ENCODE measurements around the gene PRKCA. TPM values are rescaled to one million over a fixed set of nuclear protein-coding genes. Genes with fewer than 3 reads are reported as not detected.

The PRKCA gene
- total RNA-seq, 1 donor from 2014 or later, result 5.6 TPM

DNA sequence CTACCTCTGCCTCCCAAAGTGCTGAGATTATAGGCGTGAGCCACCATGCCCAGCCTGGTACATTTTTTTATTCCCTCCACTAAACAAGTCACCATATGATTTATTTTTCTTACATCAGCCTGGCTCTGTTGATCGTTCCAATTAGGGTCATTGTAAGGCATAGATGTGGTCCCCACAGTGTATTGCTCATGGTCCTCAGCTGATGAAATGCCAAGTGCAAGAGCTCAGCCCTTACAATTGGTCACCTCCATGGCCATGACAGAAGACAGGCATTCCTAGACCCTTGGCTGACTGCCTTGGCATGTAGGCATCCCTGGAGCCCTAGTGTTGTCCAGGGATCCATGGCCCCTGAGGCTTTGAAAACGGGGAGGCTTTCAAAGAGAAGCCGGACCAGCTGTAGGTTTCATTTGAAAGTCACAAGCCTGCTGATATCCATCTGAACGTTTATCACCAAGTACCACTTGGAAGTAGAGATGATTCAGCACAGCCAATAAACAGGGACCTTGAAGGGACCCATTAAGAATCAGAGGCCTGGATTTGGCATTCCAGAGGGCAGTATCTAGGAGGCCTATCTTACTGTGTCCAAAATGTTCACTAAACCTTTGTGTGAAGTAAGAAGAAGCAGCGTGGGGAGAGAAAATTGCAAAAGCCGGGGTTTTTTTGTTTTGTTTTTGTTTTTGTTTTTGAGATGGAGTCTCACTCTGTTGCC lies 20.6 kb upstream of the PRKCA start:
- Histone ChIP-seq H3K4me1 (no peaks in the 10 kb centered on the region), H3K27me3 (ENCODE audit: low read depth) (no peaks in the 10 kb centered on the region), H3K36me3 (no peaks in the 10 kb centered on the region), H3K4me3 (no peak overlapping the region), H3K9me3 (replicated peaks) (no peaks in the 10 kb centered on the region), H3K27ac (replicated peaks) (no peak overlapping the region)
- intact Hi-C loops (cut with micrococcal nuclease), result no loop called here
- TF ChIP-seq, protein P1, sequence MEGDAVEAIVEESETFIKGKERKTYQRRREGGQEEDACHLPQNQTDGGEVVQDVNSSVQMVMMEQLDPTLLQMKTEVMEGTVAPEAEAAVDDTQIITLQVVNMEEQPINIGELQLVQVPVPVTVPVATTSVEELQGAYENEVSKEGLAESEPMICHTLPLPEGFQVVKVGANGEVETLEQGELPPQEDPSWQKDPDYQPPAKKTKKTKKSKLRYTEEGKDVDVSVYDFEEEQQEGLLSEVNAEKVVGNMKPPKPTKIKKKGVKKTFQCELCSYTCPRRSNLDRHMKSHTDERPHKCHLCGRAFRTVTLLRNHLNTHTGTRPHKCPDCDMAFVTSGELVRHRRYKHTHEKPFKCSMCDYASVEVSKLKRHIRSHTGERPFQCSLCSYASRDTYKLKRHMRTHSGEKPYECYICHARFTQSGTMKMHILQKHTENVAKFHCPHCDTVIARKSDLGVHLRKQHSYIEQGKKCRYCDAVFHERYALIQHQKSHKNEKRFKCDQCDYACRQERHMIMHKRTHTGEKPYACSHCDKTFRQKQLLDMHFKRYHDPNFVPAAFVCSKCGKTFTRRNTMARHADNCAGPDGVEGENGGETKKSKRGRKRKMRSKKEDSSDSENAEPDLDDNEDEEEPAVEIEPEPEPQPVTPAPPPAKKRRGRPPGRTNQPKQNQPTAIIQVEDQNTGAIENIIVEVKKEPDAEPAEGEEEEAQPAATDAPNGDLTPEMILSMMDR (IDR thresholded peaks at IDR 0.05; ENCODE audit: borderline replicate concordance), result no peak
- no peak for DNase-seq

DNA sequence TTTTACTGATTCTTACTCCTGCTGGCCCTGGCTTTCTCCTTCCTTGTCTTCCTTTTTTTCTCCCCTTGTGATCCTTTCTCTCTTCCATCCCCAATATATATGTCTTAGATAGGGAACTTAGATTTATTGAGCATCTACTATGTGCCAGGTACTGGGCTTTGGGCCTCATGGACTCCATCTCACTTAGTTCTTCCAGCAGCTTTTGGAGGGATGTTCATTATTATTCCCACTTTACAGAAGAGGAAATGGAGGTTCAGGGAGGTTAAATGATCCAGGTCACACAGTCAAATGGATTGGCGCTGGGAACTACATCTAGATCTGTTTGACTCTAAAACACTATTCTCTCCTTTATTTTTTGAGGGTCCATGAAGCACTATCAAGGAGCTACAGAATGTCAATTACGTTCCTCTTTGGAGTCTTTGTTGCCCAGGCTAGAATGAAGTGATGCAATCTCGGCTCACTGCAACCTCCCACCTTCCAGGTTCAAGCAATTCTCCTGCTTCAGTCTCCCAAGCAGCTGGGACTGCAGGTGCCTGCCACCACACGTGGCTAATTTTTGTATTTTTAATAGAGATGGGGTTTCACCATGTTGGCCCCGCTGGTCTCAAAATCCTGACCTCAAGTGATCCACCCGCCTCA lies 19.0 kb upstream of the PRKCA start:
- H3K4me3 ChIP-seq, result no peak overlapping the region
- H3K4me1 ChIP-seq, result no peaks in the 10 kb centered on the region
- H3K9me3 ChIP-seq (replicated peaks), result no peaks in the 10 kb centered on the region
- intact Hi-C loops (cut with micrococcal nuclease), result no loop called here
- no peaks in the 10 kb centered on the region for H3K36me3 ChIP-seq
- no peak overlapping the region for H3K27ac ChIP-seq (replicated peaks)
- H3K27me3 ChIP-seq (ENCODE audit: low read depth), result peaks cover 2% of the 10 kb centered on the region
- TF ChIP-seq, protein P1 (IDR thresholded peaks at IDR 0.05; ENCODE audit: borderline replicate concordance), result no peak
- no peak for DNase-seq

DNA sequence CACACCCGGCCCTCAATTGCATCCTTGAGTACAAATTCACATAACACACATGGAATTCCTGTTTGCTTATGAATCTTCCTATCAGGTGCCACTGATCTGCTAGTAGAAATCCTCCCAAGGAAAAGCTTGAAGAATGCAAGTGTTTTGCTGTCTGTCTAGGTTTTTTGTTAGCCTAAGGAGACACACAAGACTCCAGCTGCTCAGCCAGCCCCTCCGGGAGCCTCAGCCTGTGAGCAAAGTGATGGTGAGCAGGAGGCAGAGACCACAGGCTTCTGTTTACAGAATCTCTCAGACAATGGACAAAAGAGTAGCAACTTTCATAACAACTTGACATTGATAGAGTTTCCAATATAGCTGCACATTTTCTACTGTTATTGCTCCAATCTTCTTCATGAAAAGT lies 18.4 kb upstream of the PRKCA start:
- Histone ChIP-seq H3K9me3 (replicated peaks) (no peaks in the 10 kb centered on the region), H3K27me3 (ENCODE audit: low read depth) (peaks cover 3% of the 10 kb centered on the region), H3K4me3 (no peak overlapping the region), H3K27ac (replicated peaks) (no peak overlapping the region), H3K36me3 (no peaks in the 10 kb centered on the region), H3K4me1 (no peaks in the 10 kb centered on the region)
- no peak for DNase-seq
- TF ChIP-seq, protein P1 (IDR thresholded peaks at IDR 0.05; ENCODE audit: borderline replicate concordance), result no peak
- intact Hi-C loops (cut with micrococcal nuclease), result no loop called here

DNA sequence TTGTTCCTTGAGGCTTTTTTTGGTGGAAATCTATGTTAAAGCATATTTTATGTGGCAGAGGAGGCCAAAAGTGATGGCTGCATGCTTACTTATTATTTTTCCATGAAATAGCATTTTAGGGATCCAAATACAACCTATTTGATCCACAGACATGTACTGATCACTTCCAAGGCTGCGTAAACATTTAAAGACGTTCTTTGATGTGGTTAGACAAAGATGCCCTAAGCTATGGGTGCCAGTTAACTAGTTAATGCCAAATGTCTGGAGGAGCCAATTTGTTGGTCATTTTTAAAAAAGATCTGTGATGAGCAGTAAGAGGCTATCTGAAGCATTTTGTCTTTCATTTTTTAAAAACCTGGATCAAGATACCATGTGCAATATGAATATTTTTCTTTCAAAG lies 17.3 kb upstream of the PRKCA start:
- Histone ChIP-seq H3K36me3 (no peaks in the 10 kb centered on the region), H3K27ac (replicated peaks) (no peak overlapping the region), H3K27me3 (ENCODE audit: low read depth) (peaks cover 3% of the 10 kb centered on the region), H3K4me1 (no peaks in the 10 kb centered on the region), H3K9me3 (replicated peaks) (no peaks in the 10 kb centered on the region), H3K4me3 (no peak overlapping the region)
- no peak for DNase-seq
- TF ChIP-seq, protein P1 (IDR thresholded peaks at IDR 0.05; ENCODE audit: borderline replicate concordance), result no peak
- intact Hi-C loops (cut with micrococcal nuclease), result no loop called here

DNA sequence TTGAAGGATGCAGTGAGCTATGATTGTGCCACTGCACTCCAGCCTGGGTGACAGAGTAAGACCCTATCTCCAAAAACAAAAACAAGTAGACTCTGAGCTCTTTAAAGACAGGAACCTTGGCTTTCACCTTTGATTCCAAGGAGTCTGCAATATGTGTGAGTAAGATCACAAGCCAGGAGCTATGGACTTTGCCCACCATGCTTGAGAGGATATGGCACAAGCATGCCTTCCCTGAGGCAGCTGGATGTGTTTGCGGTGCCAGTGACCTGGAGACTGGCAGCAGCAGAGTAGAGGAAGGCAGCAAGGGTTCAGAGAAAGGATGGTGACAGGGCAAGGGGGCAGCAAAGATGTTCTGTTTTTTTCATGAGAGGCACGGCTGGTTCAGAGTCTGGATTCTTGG lies 14.5 kb upstream of the PRKCA start:
- Histone ChIP-seq H3K4me3 (no peak overlapping the region), H3K9me3 (replicated peaks) (no peaks in the 10 kb centered on the region), H3K27ac (replicated peaks) (no peak overlapping the region), H3K4me1 (no peaks in the 10 kb centered on the region), H3K27me3 (ENCODE audit: low read depth) (peaks cover 3% of the 10 kb centered on the region), H3K36me3 (no peaks in the 10 kb centered on the region)
- no peak for DNase-seq
- TF ChIP-seq, protein P1 (IDR thresholded peaks at IDR 0.05; ENCODE audit: borderline replicate concordance), result no peak
- intact Hi-C loops (cut with micrococcal nuclease), result no loop called here
